DOHH2 (cell line): ENCODE results near the gene ADCY10.

Source experiments
- EZH2phosphoT487 ChIP-seq: fragments of 200-600 bp; sonication (generic); IDR thresholded peaks from 2 replicates; pipeline ENCODE4 v1.6.1; 2017; ENCODE audit warnings: borderline replicate concordance, mild to moderate bottlenecking, antibody characterized with exemption, low read length, moderate library complexity, mixed read lengths
- TF ChIP-seq, protein P1 (sequence below): fragments of 200-600 bp; sonication (generic); IDR thresholded peaks from one replicate; pipeline ENCODE4 v1.5.1; 2014; ENCODE audit warnings: antibody characterized with exemption, mild to moderate bottlenecking, low read depth, low read length; ENCODE audit not compliant: poor library complexity, severe bottlenecking

DNA sequence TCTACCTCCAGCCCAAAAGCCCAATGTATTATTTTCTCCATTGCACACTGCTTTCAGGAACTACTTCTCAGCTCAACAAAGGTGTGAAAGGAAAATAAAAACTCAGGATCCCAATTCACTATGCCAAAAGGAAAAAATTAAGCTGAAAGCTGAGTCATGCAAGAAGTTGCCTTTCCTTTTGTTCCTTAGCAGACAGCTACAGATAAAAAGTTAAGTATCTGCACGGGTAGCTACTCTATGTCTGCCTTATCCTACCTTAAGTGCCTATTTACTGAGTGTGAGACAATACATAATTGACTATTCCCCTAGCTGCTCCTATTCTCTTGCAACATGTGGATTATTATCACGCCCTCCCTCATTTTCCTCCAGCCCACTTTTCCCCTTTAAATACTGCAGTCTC, 84.1 kb downstream of the ADCY10 start:
- TF ChIP-seq, protein P1, sequence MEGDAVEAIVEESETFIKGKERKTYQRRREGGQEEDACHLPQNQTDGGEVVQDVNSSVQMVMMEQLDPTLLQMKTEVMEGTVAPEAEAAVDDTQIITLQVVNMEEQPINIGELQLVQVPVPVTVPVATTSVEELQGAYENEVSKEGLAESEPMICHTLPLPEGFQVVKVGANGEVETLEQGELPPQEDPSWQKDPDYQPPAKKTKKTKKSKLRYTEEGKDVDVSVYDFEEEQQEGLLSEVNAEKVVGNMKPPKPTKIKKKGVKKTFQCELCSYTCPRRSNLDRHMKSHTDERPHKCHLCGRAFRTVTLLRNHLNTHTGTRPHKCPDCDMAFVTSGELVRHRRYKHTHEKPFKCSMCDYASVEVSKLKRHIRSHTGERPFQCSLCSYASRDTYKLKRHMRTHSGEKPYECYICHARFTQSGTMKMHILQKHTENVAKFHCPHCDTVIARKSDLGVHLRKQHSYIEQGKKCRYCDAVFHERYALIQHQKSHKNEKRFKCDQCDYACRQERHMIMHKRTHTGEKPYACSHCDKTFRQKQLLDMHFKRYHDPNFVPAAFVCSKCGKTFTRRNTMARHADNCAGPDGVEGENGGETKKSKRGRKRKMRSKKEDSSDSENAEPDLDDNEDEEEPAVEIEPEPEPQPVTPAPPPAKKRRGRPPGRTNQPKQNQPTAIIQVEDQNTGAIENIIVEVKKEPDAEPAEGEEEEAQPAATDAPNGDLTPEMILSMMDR = no peak
- TF ChIP-seq EZH2phosphoT487 = no peak
